ENCODE results near the gene ADAMTS4.

Gene ADAMTS4

DNA sequence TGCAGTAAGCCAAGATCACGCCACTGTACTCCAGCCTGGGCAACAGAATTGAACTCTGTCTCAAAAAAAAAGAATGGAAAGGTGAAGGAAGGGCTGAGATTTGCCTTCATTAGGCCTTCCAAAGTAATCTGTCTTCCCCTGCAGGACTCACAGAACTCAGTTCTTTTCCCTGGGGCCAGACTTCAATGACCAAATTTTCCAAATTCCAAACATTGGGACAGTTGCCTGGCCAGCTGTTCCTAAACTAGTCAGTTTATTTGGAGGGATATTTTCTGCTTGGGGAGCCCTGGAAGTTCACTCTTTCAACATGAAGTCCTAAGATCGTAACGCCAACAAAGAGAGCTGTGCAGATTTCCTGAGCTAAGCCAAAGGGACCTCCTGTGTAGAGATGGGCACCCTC, 61.0 kb downstream of the ADAMTS4 start:
- no peak for FAIRE-seq
